WERI-Rb-1 (cell line): ENCODE measurements around the gene TSPEAR.
"Not testable (repeated sequence)": the region's sequence is repeated elsewhere in the genome, so short reads cannot be mapped to it uniquely, and the experiment has no call there.

Experiments
- DNase-seq: peaks from one replicate; pipeline ENCODE4 v3.0.0-alpha.2; 2020
- H3K27ac ChIP-seq: fragments of 250-450 bp; sonication (Bioruptor Pico); 2 replicates; pipeline ENCODE4 v1.5.1; 2020; ENCODE audit warnings: mild to moderate bottlenecking, moderate library complexity
- H3K27me3 ChIP-seq: fragments of 250-450 bp; sonication (Bioruptor Pico); 2 replicates; pipeline ENCODE4 v1.5.1; 2021; ENCODE audit warnings: mild to moderate bottlenecking, low read depth, moderate library complexity; ENCODE audit not compliant: insufficient read depth, severe bottlenecking
- H3K36me3 ChIP-seq: fragments of 250-450 bp; sonication (Bioruptor Pico); 2 replicates; pipeline ENCODE4 v1.5.1; 2020; ENCODE audit warnings: mild to moderate bottlenecking, moderate library complexity
- H3K4me3 ChIP-seq: 2 replicates; pipeline ENCODE4 v1.5.1; 2011; ENCODE audit warnings: low read depth, mild to moderate bottlenecking, control low read depth, low read length
- H3K9me3 ChIP-seq: fragments of 250-450 bp; sonication (Bioruptor Pico); 2 replicates; pipeline ENCODE4 v1.5.1; 2021; ENCODE audit warnings: mild to moderate bottlenecking, moderate library complexity; ENCODE audit not compliant: severe bottlenecking
- CTCF ChIP-seq: IDR thresholded peaks from 2 replicates; pipeline ENCODE4 v1.5.1; 2011; ENCODE audit warnings: low read depth, mild to moderate bottlenecking, control low read depth, inconsistent platforms, low read length

Gene TSPEAR

GRCh38 chr21:44666401-44667320 lies 44.7 kb downstream of the TSPEAR start, which contains the start of gene KRTAP12-2:
KRTAP12-2 (minus strand) TSS chr21:44666927; CDS start chr21:44666886, 41 bp downstream.
- Histone ChIP-seq H3K9me3 (peaks cover 25% of the 10 kb centered on the region), H3K27ac (no peak within 1 kb of the TSS), H3K4me3 (no peak within 1 kb of the TSS), H3K27me3 (no peaks in the 10 kb centered on the region), H3K36me3 (no peaks in the 10 kb centered on the region)
- no peak for DNase-seq
- no peak for TF ChIP-seq CTCF

DNA sequence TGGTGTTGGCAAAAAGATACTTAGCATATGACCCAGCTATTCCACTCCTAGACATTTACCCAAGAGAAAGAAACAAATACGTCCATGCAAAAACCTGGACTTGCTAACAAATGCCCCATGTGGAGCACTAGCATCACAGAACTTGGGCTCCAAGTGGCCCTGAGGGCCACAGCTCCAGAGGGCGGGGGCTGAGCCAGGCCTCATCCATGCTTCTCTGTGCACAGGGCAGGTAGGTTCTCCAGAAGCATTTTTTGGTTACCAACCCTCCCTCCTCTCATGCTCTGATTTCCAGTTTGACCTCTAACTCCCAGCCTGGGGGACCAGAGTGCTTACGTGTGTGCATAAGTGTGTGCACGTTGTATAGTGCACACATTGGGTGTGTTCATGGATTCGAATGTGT lies 46.7 kb downstream of the TSPEAR start:
- no peaks in the 10 kb centered on the region for H3K27me3 ChIP-seq
- no peak for TF ChIP-seq CTCF

GRCh38 chr21:44661567-44661966 lies 49.8 kb downstream of the TSPEAR start:
- H3K27ac ChIP-seq, H3K27me3 ChIP-seq, H3K36me3 ChIP-seq, H3K4me3 ChIP-seq, DNase-seq: not testable (repeated sequence)
- peaks cover 10% of the 10 kb centered on the region for H3K9me3 ChIP-seq

More for the DNA sequence above, 46.7 kb downstream of the TSPEAR start:
- Histone ChIP-seq H3K9me3 (peaks cover 14% of the 10 kb centered on the region), H3K36me3 (no peaks in the 10 kb centered on the region), H3K27ac (no peak overlapping the region), H3K4me3 (no peak overlapping the region)
- DNase-seq = no peak

DNA sequence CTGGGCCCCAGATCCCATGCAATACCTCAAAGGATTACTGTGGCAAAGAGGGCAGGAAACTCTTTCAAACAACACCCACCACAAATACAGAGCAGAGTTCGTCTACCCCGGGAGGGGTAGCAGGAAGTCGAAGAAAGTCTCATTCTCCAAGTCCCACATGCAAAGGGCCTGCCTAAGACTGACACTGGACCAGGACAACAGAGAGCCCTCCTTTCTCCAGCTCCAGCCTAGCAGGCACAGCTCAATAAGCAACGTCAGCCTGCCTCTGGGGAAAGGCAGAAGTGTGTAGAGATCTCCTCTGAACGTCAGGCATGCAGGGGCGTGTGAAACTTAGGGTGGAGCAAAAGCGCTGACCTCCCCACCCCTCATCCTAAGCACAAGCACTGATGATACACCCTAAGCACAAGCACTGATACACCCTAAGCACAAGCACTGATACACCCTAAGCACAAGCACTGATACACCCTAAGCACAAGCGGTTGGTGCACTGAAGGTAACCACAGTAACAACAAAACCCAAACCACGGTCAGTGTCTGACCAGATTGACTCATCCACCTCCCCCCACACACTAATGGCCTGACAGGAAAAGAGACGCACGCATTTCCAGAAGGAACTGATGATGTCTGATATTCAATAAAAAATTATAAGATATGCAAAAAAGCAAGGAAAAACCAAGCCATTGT lies 52.3 kb downstream of the TSPEAR start:
- no peak for DNase-seq
- Histone ChIP-seq H3K27ac (no peak overlapping the region), H3K36me3 (no peaks in the 10 kb centered on the region), H3K4me3 (no peak overlapping the region), H3K9me3 (peaks cover 16% of the 10 kb centered on the region), H3K27me3 (no peaks in the 10 kb centered on the region)
- no peak for TF ChIP-seq CTCF

- Histone ChIP-seq H3K36me3 (no peaks in the 10 kb centered on the region), H3K4me3 (no peak overlapping the region), H3K27me3 (no peaks in the 10 kb centered on the region), H3K27ac (no peak overlapping the region), H3K9me3 (peaks cover 13% of the 10 kb centered on the region)
- no peak for TF ChIP-seq CTCF
- no peak for DNase-seq
These were observed 52.8 kb downstream of the TSPEAR start for GRCh38 chr21:44658541-44658910.
